Trophoblast cell (in vitro differentiated cells and primary cell): ENCODE data around the gene LRRC27.

ENCODE experiments used
- DNase-seq, 2 donors: peaks; one replicate each; pipeline ENCODE4 v3.0.0-alpha.2; 2016
- H2AFZ ChIP-seq: 2 replicates; pipeline ENCODE4 v1.6.1; 2013; ENCODE audit warnings: low read length, moderate library complexity, mild to moderate bottlenecking; ENCODE audit not compliant: insufficient read depth, poor library complexity
- H2AK5ac ChIP-seq: 2 replicates; pipeline ENCODE4 v1.6.1; 2013; ENCODE audit warnings: mild to moderate bottlenecking, low read length
- H2BK120ac ChIP-seq: 2 replicates; pipeline ENCODE4 v1.6.1; 2013; ENCODE audit warnings: low read length, mild to moderate bottlenecking, moderate library complexity; ENCODE audit not compliant: insufficient read depth, poor library complexity
- H2BK12ac ChIP-seq: 2 replicates; pipeline ENCODE4 v1.6.1; 2013; ENCODE audit warnings: mild to moderate bottlenecking, low read length, moderate library complexity
- H2BK5ac ChIP-seq: 2 replicates; pipeline ENCODE4 v1.6.1; 2013; ENCODE audit warnings: low read length, low read depth, moderate library complexity, mild to moderate bottlenecking; ENCODE audit not compliant: poor library complexity
- H3K14ac ChIP-seq: 2 replicates; pipeline ENCODE4 v1.6.1; 2013; ENCODE audit warnings: mild to moderate bottlenecking, low read length
- H3K18ac ChIP-seq: 2 replicates; pipeline ENCODE4 v1.6.1; 2013; ENCODE audit warnings: mild to moderate bottlenecking, low read length
- H3K23ac ChIP-seq: 2 replicates; pipeline ENCODE4 v1.6.1; 2013; ENCODE audit warnings: low read length
- H3K27ac ChIP-seq: 2 replicates; pipeline ENCODE4 v1.5.1; 2013; ENCODE audit warnings: low read depth, mild to moderate bottlenecking, inconsistent platforms, low read length, moderate library complexity
- H3K27me3 ChIP-seq: 2 replicates; pipeline ENCODE4 v1.6.1; 2013; ENCODE audit warnings: inconsistent platforms, mild to moderate bottlenecking, low read length, moderate library complexity; ENCODE audit not compliant: insufficient read depth
- H3K36me3 ChIP-seq, 2 experiments: 1 replicate in 1 of 2; 2 replicates in 1 of 2; pipeline ENCODE4 v1.6.1; 2013; ENCODE audit warnings: low read length in 2 of 2, mild to moderate bottlenecking in 2 of 2, moderate library complexity in 1 of 2; ENCODE audit not compliant: insufficient read depth in 2 of 2, control insufficient read depth in 1 of 2
- H3K4ac ChIP-seq: 2 replicates; pipeline ENCODE4 v1.6.1; 2013; ENCODE audit warnings: low read depth, mild to moderate bottlenecking, low read length, moderate library complexity
- H3K4me1 ChIP-seq, 2 experiments: 1 replicate in 1 of 2; 2 replicates in 1 of 2; pipeline ENCODE4 v1.6.1; 2013; ENCODE audit warnings: low read length in 2 of 2, mild to moderate bottlenecking in 2 of 2, moderate library complexity in 1 of 2; ENCODE audit not compliant: insufficient read depth in 2 of 2, control insufficient read depth in 1 of 2
- H3K4me2 ChIP-seq: 2 replicates; pipeline ENCODE4 v1.6.1; 2013; ENCODE audit warnings: inconsistent platforms, mild to moderate bottlenecking, low read length, moderate library complexity
- H3K4me3 ChIP-seq: 2 replicates; pipeline ENCODE4 v1.5.1; 2013; ENCODE audit warnings: mild to moderate bottlenecking, low read depth, low read length, inconsistent platforms
- H3K79me1 ChIP-seq: one replicate; pipeline ENCODE4 v1.6.1; 2013; ENCODE audit warnings: low read length
- H3K79me2 ChIP-seq: 2 replicates; pipeline ENCODE4 v1.6.1; 2013; ENCODE audit warnings: low read length, mild to moderate bottlenecking; ENCODE audit not compliant: control insufficient read depth, insufficient read depth, poor library complexity
- H3K9ac ChIP-seq: 2 replicates; pipeline ENCODE4 v1.6.1; 2013; ENCODE audit warnings: mild to moderate bottlenecking, low read length
- H3K9me3 ChIP-seq: 2 replicates; pipeline ENCODE4 v1.6.1; 2013; ENCODE audit warnings: low read depth, mild to moderate bottlenecking, control low read depth, inconsistent platforms, low read length; ENCODE audit not compliant: insufficient read depth
- H4K12ac ChIP-seq: 2 replicates; pipeline ENCODE4 v1.6.1; 2013; ENCODE audit warnings: low read depth, mild to moderate bottlenecking, low read length, moderate library complexity
- H4K8ac ChIP-seq: 2 replicates; pipeline ENCODE4 v1.6.1; 2013; ENCODE audit warnings: low read depth, mild to moderate bottlenecking, low read length, moderate library complexity
- H4K91ac ChIP-seq: one replicate; pipeline ENCODE4 v1.6.1; 2013; ENCODE audit warnings: low read depth, mild to moderate bottlenecking, low read length, moderate library complexity
- WGBS: extraction: QIAGEN DNeasy Blood & Tissue Kit; methylation state at CpG from one replicate; pipeline ENCODE4 v1.1.7; 2013; ENCODE audit warnings: missing lambda C conversion rate; ENCODE audit not compliant: insufficient read length, insufficient coverage; ENCODE audit errors: extremely low coverage; 5-methylcytosine and 5-hydroxymethylcytosine counted together

LRRC27 gene

DNA sequence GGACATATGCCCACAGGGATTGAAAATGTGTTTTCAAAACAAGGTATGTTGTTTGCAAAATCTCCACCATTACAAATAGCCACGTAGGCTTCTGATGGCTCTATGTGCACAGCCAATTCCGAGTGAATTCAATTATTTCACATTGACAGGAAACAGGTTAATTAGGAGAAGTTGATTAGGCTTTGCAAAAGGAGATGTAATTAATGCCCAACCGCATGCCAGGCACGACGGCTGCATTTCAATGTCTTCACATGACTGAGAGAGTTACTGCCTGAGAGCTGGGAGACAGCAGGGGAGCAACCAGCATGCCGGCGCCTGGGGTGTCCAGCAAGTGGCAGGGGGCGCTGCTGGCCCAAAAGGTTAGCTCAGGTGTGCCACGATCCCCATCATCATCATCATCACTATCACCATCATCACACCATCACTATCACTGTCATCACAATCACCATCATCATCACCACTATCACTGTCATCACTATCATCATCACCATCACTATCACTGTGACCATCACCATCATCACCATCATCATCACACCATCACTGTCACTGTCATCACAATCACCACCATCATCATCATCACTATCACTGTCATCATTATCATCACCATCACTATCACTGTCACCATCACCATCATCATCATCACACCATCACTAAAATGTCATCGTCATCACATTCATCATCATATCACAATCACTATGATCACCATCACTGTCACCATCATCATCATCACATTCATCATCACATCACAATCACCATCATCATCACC lies 95.2 kb downstream of the LRRC27 start:
- no peak overlapping the region for H4K91ac ChIP-seq

GRCh38 chr10:132427939-132428367 lies 96.0 kb downstream of the LRRC27 start:
- H3K9me3 ChIP-seq = peaks cover 18% of the 10 kb centered on the region
- H4K12ac ChIP-seq = no peak overlapping the region
- H2BK120ac ChIP-seq = no peak overlapping the region
- no peak overlapping the region for H2AFZ ChIP-seq
- H4K8ac ChIP-seq = no peak overlapping the region
- H3K79me1 ChIP-seq = no peaks in the 10 kb centered on the region
- H2BK12ac ChIP-seq = no peak overlapping the region
- no peaks in the 10 kb centered on the region for H3K79me2 ChIP-seq
- H2AK5ac ChIP-seq = no peak overlapping the region
- no peak overlapping the region for H3K9ac ChIP-seq
- H3K14ac ChIP-seq = no peak overlapping the region
- H3K18ac ChIP-seq = no peak overlapping the region
- no peak overlapping the region for H3K4me3 ChIP-seq
- WGBS = 100% methylated on average over 1 of the region's 2 CpGs
- no peak overlapping the region for H3K23ac ChIP-seq
- no peak overlapping the region for H4K91ac ChIP-seq
- H2BK5ac ChIP-seq = no peak overlapping the region
- H3K27me3 ChIP-seq = no peaks in the 10 kb centered on the region
- no peak overlapping the region for H3K4ac ChIP-seq
- H3K36me3 ChIP-seq = peaks cover 0 to 12% of the 10 kb centered on the region in 2 experiments
- DNase-seq = no peak
- H3K4me1 ChIP-seq = no peaks in the 10 kb centered on the region
- H3K4me2 ChIP-seq = no peak overlapping the region
- no peak overlapping the region for H3K27ac ChIP-seq

More for the DNA sequence above, 95.2 kb downstream of the LRRC27 start:
- no peak overlapping the region for H2BK12ac ChIP-seq
- peaks cover 0 to 13% of the 10 kb centered on the region in 2 experiments for H3K36me3 ChIP-seq
- peaks cover 18% of the 10 kb centered on the region for H3K9me3 ChIP-seq
- H3K9ac ChIP-seq = no peak overlapping the region
- H3K4ac ChIP-seq = no peak overlapping the region
- no peak overlapping the region for H3K4me2 ChIP-seq
- 100% methylated on average over 1 of the region's 10 CpGs for WGBS
- H3K14ac ChIP-seq = no peak overlapping the region
- no peak for DNase-seq
- H2BK120ac ChIP-seq = no peak overlapping the region
- H2AK5ac ChIP-seq = no peak overlapping the region
- no peak overlapping the region for H3K23ac ChIP-seq
- no peak overlapping the region for H2AFZ ChIP-seq
- no peak overlapping the region for H2BK5ac ChIP-seq
- H3K4me3 ChIP-seq = no peak overlapping the region
- H3K79me1 ChIP-seq = peaks cover under 1% of the 10 kb centered on the region
- no peak overlapping the region for H3K18ac ChIP-seq
- H3K4me1 ChIP-seq = peaks cover under 1% of the 10 kb centered on the region in 2 experiments
- no peaks in the 10 kb centered on the region for H3K79me2 ChIP-seq
- no peak overlapping the region for H3K27ac ChIP-seq
- H3K27me3 ChIP-seq = no peaks in the 10 kb centered on the region
- H4K12ac ChIP-seq = no peak overlapping the region
- H4K8ac ChIP-seq = no peak overlapping the region

DNA sequence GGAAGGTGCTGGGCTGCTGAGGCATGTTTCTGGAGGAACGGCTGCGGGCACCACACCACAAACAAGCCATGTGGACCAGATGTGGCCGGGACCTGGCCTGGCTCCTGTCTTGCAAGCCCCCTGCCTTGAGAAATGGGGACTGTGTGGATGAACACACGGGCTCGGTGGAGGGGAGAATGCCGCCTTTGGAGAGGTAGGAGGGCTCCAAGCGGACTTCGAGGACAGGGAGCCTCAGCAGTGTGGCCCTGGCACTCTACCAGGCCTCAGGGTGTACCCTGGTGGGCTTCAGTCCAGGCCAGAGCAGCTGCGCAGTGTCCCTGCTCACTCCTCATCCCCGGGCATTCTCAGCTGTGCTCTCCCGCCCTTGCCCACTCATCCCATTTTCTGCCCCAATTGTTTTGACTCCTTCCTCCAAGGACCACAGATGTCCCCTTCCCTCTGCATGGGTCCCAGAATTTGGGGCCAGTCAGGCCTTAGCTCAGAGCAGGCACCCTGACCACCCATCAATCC lies 96.5 kb downstream of the LRRC27 start:
- Histone ChIP-seq H3K79me2 (no peaks in the 10 kb centered on the region), H3K36me3 (peaks cover 0 to 8% of the 10 kb centered on the region in 2 experiments), H3K4me2 (no peak overlapping the region), H4K12ac (no peak overlapping the region), H4K8ac (no peak overlapping the region), H2BK5ac (no peak overlapping the region), H3K4me1 (no peaks in the 10 kb centered on the region), H3K18ac (no peak overlapping the region), H2BK120ac (no peak overlapping the region), H3K27ac (no peak overlapping the region), H4K91ac (no peak overlapping the region), H3K14ac (no peak overlapping the region), H3K4ac (no peak overlapping the region), H3K23ac (no peak overlapping the region), H3K4me3 (no peak overlapping the region), H3K9me3 (peaks cover 14% of the 10 kb centered on the region), H2BK12ac (no peak overlapping the region), H2AFZ (no peak overlapping the region), H3K27me3 (no peaks in the 10 kb centered on the region), H2AK5ac (no peak overlapping the region), H3K9ac (no peak overlapping the region), H3K79me1 (no peaks in the 10 kb centered on the region)
- WGBS = no CpG with 5 or more reads among the region's 11 CpGs
- no peak for DNase-seq
